HG02852 (cell line): ENCODE measurements around the gene MTUS2.
"Not testable (repeated sequence)": the region's sequence is repeated elsewhere in the genome, so short reads cannot be mapped to it uniquely, and the experiment has no call there.

Source experiments
- ATAC-seq: cut with Tn5 transposase; IDR thresholded peaks from one replicate; pipeline ENCODE4 v1.9.1; 2021; ENCODE audit warnings: mild to moderate bottlenecking, moderate library complexity; ENCODE audit not compliant: unreplicated experiment

The MTUS2 gene

DNA sequence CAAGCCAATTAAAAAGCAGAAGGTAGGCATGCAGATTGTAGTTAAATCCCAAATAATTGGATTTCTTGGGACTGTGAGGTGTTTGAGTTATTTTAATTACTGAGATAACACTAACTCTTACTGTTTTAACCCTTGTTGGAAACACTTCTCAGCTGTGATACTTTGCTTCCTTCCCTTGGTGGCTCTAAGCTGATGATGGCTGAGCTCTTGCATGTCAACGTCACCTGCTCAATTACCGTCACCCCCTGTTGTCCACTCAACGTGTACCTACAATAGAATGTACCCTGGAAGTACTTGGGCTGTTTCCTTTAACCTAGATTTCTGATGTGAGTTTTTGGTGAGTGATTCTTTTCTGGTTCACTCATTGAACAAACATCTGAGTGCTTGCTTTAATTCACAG, 471.9 kb downstream of the MTUS2 start:
- ATAC-seq: no peak

DNA sequence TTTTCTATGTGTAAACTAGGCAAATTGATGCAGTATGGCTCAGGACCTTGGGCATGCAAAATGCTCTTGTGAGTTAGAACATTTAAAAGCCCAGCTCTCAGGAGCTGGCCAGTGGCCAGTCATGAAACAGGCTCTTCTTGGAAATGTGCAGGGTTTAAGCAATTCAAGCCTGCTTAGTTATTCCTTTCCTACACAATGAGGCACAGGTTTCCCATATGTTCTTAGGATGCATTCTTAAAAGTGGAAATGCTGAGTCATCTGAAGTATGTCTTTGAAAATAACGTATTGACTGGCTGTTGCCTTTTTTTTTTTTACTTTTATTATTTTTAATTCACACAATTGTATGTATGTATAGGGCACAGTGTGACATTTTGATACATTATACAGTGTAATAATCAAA, 474.7 kb downstream of the MTUS2 start:
- ATAC-seq: no peak

DNA sequence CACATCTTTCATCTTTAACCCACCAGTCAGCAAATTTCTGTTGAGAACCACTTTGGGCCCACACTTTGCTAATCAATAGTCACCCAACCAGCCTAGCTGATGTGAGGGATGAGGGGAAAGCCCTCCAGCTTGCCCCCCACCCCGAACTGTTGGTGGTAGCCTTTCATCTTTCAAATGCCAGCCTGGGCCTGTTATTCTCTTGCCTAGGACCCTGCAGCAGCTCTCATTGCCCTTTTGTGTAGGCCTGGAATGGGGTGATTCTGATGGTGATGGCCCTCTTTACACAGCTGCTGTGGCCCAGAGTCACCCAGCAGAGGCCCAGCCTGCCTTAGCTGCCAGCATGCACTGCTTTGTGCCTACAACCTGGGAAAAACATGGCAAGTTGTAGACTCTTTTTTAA, 480.9 kb downstream of the MTUS2 start:
- no peak for ATAC-seq

DNA sequence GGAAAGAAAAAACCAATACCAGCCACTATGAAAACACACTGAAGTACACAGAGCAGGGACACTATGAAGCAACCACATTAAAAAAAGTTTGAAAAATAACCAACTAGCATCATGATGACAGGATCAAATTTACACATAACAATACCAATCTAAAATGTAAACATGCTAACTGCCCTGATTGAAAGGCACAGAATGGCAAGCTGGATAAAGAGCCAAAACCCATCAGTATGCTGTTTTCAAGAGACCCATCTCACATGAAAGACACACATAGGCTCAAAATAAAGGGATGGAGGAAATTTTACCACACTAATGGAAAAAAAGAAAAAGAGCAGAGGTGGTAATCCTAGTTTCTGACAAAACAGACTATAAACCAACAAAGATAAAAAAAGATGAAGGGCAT, 484.0 kb downstream of the MTUS2 start:
- no peak for ATAC-seq

DNA sequence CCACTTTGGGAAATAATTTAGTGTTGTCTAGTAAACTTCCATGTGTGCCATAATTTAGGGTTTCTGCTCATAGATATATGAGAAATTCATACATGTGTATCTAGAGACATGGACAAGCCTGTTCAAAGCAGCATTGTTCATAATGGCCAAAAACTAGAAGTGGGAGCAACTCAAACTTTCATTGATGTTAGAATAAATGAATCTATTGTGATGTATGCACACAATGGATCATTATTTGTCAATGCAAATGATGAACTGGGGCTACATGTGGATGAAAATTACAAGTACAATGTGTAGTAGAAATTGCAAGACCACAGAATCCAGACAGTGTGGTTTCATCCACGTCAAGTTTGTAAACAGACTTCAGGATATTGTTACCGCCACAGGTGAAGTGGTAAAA, 490.7 kb downstream of the MTUS2 start:
- ATAC-seq: no peak

DNA sequence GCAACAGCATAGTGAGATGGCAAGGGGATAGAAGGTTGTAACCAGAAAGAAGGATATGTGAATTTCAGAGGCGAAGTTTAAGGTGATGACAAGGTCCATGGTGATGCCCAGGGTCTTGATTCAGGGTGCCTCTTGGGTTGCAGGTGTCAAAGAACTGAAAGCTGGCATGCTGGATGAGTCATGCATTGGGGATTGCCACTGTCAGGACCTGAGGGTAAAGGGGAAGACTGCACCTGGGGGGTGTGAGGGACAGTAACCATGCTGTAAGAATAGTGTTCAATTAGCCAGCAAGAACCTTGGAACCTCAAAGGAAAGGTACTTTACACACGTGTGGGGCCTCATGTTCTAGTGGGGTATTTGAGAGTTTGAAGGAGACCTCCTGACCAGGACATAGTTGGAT, 495.7 kb downstream of the MTUS2 start:
- no peak for ATAC-seq

DNA sequence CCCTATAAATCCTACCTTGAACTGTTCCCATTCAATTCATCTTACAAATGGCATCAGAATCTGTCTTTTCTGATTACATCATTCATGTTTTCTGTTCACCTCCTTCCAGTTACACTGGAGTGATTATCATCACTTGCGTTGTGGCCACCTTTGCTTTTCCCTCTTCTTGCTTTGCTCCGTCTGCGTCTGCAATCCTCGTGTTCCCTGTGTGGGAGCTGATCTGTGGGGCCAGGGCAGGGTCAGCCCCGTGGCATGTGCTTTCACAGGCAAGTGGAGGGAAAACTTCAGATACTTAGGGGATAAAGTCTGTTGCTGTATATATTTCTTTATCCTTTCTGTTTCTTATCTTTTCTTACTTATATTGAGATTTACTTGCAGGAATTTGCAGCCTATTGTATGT, 497.7 kb downstream of the MTUS2 start:
- no peak for ATAC-seq

DNA sequence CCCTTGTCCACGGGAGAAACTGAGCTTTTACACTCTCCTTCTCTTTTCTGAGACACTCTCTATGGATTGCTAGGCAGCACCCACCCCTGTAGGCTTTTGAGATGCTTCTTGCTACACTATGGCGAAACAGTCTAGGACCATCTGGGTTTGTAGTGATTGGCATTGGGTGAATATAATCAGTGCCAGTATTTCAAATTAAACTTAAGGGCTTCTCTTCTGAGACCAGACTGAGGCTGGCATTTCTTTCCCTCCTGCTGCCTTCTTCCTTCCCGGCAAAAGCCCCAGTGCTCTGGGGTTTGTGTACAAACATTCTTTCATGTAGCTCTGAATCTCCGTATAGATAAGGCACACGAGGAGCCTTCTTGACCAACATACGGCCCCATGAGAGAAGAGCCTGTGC, 498.6 kb downstream of the MTUS2 start:
- ATAC-seq: no peak

DNA sequence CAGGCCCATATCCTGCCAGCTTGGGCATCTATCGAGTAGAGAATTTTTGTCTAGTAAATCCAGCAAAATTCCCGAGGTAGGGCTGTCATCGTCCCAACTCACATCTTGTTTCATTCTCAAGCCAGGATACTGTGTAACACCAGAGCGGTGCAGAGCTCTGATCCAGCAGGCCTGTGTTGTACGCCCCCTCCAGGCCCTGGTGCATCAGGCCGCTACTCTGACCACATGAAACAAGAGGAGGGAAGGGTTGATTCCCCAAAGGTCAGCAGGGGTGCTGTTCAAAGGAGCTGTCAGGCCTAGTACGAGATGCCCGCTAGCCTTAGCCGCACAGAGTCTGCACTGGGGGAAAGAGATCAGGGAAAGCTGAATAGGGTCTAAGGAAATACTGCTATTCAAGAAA, 499.3 kb downstream of the MTUS2 start:
- no peak for ATAC-seq

DNA sequence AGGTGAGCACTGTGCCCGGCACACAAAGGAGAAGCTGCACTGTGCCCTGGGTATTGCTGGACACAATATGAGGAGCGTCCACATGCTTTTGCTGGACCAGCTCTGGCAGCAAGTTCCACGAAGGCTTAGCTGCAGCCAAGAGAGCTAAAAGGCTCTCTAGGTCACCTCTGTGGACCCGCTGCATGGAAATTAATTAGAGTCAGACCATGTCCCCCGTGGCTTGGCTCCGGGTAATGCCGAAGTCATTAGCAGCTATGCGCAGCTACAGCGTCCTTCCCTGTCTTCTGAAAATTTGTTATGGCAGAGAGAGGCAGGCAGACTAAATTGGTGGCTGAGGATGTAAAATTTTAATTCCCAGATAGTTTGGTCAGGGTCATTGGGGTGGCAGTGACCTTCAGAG, 503.8 kb downstream of the MTUS2 start:
- ATAC-seq: no peak

DNA sequence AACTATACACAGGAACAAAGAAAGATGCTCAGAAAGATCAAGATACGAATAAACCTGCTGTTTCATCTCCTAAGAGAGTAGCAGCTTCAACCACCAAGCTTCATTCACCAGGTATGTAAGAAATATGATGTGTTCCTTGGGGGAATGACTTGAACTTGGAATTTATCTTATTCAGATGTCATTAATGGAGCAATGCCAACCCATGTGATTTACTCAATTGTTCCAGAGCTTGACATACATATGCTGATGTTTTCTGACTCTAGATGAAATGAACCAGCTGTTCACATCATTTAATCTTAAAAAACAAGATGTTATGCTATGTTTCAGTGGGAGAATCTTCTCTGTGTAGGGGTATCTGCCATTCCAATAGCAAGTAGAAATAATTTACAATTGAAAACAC, 504.5 kb downstream of the MTUS2 start:
- ATAC-seq: no peak

DNA sequence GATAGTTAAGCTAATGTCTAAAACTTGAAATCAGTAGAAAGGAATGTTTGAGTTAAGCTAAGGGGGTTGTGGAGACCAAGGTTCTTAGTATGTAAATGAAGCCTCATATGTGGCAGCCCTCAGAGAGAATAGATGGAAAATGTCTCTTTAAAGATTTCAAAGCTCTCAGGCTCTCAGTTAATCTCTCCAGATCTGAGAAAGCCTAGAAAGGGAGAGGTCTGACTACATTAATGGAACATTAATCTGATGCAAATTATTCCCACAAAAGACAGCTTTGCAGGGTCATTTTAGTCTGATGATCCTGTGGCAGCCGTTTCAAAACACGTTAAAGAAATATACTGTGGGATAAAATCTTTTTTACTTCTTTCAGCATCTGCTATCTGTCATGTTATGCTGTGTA, 508.4 kb downstream of the MTUS2 start:
- ATAC-seq: no peak

DNA sequence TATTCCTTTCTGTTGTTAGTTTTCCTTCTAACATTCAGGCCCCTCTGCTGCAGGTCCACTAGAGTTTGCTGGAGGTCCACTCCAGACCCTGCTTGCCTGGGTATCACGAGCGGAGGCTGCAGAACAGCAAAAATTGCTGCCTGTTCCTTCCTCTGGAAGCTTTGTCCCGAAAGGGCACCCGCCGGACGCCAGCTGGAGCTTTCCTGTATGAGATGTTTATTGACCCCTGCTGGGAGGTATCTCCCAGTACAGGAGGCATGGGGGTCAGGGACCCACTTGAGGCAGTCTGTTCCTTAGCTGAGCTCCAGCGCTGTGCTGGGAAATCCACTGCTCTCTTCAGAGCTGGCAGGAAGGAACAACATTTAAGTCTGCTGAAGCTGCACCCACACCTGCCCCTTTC, 516.2 kb downstream of the MTUS2 start:
- no peak for ATAC-seq

DNA sequence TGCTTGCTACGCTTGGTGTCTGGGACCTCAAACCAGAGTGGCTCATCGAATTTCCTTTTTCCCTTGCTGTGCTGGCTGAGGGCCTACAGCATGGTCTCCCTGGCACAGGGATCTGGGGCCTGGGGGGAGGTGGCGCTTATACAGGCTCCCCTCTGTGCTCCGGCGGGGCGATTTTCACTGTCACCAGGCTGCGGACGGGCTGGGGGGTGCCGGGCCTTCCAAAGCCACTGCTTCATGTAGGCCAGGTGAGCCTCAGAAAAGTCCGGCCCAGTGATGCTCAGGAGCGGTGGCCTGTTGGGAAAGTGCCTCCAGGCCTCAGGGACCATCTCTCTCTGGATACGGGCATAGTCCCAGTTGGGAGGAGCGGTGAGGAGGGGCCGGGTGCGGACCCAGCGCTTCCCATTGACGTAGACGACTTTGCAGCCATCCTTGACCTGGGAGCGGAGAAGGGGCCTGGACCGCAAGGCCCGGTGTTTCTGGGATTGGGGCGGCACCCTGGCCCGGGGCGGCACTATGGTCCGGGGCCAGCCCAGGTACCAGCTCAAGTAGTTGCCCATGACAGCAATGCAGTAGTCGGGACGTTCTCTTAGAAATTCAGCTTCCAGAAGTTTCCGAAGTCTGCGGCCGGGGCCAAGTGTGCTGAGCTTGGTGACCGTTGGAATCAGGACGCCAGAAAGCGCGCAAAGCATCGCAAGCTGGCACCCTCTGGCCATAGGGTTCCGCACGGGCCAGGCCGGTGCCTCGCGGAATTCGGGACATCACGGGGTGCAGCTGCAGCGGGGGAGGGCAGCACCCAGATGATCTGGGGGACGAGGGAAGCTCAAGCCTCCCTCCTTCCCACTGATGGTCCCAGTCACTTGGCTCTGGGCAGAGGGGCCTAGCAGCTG, 519.5 kb downstream of the MTUS2 start:
- ATAC-seq: no peak

DNA sequence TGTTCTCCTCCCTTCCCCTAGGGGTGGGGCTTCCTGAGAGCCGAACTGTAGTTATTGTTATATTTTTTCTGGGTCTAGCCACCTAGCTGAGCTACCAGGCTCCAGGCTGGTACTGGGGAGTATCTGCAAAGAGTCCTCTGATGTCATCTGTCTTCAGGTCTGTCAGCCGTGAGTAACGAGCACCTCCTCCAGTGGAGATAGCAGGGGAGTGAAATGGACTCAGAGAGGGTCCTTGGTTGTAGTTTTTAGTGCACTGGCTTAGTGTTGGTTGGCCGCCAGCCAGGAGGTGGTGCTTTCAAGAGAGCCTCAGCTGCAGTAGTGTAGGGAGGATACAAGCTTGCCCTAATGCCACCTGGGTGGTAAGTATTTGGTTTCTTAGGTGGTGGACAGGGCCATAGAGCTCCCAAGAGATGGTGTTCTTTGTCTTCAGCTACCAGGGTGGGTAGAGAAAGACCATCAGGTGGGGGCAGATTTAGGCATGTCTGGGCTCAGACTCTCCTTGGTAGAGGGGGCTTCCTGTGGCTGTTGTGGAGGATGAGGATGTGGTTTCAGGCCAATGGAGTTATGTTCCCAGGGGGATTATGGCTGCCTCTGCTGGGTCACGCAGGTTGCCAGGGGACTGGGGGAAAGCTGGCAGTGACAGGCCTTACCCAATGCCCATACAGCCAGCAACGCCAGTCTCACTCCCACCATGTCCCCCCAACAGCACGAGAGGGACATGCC, 525.9 kb downstream of the MTUS2 start:
- ATAC-seq: not testable (repeated sequence)

DNA sequence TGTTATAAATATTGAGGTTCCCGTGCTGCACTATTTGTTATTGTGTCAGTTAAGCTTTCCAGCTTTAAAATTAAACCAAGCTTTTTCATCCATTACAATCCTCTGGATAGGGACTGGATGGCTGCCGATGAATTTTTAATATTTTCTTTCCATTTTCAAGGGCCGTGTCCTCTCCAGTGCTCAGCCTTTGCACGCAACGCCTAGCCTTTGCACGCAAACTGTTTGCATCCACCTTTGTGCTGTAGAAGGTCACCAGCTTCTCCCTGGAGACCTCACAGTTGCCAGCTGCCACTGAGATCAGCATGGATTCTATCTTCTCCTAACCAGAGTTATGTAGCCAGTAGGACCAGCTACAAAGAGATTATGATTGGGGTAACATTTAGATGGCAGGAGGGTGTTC, 534.9 kb downstream of the MTUS2 start:
- no peak for ATAC-seq

DNA sequence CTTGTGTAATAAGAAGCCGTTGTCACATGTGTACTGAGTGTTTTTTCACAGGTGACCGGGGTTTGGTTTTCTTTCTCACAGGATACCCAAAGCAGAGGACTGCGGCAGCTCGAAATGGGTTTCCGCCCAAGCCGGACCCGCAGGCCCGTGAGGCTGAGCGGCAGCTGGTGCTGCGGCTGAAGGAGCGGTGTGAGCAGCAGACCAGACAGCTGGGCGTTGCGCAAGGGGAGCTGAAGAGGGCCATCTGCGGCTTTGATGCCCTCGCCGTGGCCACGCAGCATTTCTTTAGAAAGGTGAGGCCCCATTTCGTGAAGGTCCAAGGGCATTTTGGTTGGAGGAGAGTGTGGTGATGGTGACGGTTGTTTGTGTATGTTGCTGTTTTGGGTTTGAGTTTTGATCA, 539.0 kb downstream of the MTUS2 start:
- ATAC-seq: no peak

DNA sequence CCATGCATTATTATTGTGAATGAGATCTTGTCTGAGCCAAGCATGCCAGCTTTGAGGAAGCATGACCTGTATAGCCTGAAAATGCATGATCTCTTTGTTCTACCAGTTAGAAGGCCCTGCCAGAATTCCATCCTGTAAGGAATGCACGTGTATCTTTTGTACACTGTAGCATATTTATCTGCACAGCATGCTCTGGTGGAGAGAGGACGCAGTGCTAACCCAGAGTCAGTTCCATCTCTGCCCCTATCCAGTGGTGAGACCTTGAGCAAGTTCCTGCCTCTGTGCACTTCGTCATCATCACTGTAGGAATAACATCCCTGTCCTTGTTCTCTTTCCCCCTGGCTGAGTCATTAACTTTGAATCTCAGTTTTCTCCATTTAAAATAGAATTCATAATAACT, 541.6 kb downstream of the MTUS2 start:
- ATAC-seq: no peak

DNA sequence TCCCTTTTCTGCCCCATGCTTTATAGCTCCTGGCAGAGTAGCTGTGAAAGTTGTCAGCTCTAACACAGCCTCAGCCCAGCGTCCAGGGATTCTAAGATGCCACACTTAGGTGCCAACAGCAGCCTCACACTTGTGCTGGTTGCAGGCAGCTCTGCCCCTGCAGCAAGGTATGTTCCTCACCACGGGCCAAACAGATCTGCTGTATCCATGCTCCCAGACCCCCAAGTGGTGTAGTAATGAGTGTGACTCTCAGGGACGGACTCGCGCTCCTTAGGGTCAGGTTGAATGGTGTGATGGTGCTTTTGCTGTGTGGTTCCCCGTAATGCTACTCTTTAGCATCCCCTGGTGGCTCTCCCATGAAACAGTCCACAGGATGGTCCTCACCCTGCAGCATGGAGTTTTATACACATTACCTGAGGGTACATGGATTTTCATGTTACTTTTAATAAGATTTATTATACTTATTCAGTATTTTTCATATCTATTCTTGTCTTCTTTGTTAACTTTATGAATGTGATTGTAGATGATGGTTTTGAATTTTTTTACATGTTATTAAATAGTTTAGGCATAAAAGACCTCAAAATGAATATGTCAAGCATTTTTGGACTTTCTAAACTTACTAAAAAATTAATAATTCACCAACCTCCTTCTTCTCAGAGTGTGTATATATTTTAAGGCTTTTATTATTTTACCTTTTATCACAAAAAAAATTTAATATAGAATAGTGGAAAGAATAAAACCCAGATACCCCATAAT, 542.9 kb downstream of the MTUS2 start:
- ATAC-seq: peak; percentile 93

DNA sequence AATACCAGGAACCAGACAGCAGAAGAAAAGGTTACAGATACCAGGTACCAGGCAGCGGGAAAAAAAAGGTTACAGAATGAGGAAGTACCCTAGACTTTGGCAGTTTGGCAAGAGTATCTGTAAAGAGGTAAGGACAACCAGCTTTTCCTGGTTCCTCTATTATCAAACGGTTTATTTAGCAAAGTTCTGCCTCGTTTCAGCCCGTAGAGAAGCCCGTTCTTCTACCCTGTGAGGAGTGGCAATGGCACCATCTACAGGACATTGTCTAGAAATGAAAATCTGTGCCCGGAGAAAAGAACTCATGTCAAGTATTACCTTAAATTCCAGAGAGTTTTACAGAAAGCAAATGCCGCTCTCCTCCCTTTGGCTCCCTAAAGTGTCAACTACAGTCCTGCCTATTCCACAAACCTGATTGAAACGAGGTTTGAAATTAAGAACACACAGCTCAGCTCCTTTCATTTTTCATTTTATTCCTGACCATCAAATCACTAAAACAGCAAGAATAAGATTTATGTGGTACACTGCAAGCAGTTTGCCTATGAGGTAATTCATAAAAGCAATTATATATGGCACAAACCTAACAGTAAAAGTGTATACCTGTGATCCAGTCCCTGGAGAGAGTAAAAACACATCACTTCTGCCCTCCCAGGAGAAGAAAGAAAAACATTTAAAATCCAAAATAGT, 549.1 kb downstream of the MTUS2 start:
- no peak for ATAC-seq

DNA sequence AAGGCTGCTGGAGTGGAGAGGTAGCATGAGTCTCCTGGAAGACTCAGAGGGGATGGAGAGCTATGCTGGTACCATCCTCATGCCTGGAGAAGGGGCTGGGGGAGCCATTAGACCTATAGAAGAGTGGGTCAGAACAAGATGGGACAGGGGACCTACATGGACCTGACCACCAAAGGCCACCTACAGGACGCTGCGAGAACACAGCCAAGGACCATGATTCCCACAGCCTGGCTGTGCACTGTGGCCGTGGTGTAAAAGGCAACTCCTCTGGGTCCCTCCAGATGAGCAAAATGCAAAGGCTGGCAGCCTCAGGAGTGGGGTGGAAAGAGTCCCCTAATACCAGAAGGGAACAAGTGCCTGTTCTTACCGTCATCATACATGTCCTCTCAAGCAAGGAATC, 559.1 kb downstream of the MTUS2 start:
- no peak for ATAC-seq
